ENCODE results near the gene NAA15.
A peak's percentile ranks its signal among the peaks of the same experiment; 100 is the strongest.

Gene NAA15

DNA sequence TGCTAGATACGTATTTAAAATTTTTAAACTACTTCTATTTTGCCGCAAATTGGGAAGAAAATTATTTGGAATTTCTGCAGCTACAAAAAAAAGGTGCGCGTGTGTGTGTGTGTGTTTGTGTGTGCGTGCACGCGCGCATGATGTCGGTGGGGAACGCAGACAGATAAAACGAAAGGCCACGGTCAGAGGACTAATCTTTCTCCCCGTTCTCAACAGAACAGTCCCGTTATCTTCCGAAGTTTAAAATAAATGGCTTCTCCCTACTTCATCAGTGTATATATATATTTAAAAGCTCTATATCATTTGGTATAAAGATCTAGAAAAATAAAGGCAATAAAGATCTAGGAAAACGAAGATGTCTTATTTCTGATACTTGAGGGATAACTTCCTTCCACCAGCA is 22.8 kb upstream of the NAA15 start:
- Histone ChIP-seq H3K4me3 (ENCODE audit: low read depth, low read length) (peak overlapping the region; percentile 64), H3K9ac (ENCODE audit: low read depth, low read length) (no peak overlapping the region), H3K9me3 (ENCODE audit: control insufficient read depth, insufficient read depth, low read length) (no peaks in the 10 kb centered on the region), H3K4me1 (ENCODE audit: control insufficient read depth, insufficient read depth, low read length) (no peaks in the 10 kb centered on the region), H3K36me3 (ENCODE audit: control insufficient read depth, insufficient read depth, low read length) (no peaks in the 10 kb centered on the region), H3K27me3 (ENCODE audit: control insufficient read depth, insufficient read depth, low read length) (peaks cover 49% of the 10 kb centered on the region)

DNA sequence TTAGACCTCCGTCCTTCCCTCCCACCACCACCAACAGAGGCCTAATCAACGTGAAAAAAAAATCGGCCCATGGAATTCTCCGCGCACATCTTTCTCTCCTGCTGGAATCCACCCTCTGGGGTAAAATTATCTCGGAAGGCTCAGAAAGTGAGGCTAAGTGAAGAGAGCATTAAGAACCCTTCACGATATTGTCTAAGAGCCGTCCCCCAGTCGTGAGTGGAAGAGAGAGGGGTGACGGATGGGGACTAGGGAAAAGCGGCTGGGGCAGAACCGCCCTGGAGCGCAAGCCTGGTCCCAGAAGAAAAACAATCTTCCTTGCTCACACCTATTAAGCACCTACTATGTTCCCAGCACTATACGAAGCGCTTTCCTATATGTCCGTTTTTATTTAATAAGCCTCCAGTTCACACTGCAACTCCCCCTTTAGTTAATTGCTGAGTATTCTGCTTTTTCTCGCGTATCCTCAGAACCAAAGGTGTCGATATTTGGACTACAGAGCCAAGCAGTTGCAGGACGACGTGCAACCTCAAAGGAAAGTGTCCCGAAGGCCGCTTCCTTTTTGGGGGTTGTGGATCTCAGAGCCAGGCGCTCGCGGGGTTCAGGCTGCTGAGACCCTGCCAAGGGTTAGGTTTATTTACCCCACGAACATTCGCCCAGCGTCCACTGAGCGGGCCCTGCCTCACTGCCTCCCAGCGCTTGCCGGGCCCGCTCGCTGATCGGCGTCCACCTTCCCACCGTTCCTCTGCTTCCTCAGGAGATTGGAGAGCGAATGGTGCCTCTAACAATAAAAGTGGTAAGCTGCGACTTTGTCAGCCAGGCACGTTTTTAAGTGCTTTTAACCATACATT is 22.2 kb upstream of the NAA15 start:
- peak overlapping the region; percentile 64 for H3K4me3 ChIP-seq (ENCODE audit: low read depth, low read length)
- no peaks in the 10 kb centered on the region for H3K9me3 ChIP-seq (ENCODE audit: control insufficient read depth, insufficient read depth, low read length)
- peaks cover 49% of the 10 kb centered on the region for H3K27me3 ChIP-seq (ENCODE audit: control insufficient read depth, insufficient read depth, low read length)
- H3K36me3 ChIP-seq (ENCODE audit: control insufficient read depth, insufficient read depth, low read length): no peaks in the 10 kb centered on the region
- no peaks in the 10 kb centered on the region for H3K4me1 ChIP-seq (ENCODE audit: control insufficient read depth, insufficient read depth, low read length)
- H3K9ac ChIP-seq (ENCODE audit: low read depth, low read length): peak overlapping the region; percentile 9

DNA sequence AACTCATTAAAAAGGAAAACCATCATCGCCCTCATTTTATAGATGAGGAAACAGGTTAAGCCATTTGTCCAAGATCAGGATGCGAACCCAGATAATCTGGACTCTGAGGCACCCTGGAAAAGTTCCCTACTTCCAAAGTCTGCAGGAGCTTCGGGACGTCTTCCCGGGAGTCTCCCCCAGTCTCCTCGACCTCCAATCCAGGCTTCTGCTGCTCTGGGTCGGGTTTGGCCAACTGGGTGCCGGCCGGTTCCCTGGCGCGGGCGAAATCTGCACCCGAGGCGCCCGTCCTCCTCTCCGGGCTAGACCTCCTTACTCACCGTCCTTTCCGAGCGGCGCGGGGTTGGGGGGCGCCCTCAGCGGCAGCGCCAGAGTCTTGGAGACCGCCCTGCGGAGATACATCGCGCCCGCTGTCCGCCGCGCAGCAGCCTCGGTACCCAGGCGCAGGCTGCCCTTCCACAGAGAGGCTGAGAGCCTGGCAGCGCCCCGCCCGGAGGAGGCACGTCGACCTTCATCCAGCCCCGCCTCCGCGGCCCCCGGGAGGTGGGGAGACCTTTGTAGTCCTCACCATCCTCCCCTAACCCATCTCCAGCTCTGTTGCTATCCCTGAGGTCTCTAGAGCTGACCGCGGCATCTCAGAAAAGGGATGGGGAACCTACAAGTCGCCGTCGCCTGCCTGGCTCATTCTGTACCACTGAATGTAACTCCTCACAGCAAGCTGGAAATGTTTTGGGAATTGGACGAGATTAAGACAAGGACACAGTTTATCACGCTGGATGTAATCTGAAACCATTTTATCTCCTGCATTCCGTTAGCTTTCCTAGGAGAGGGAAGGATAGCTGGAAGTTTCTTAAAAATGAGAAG is 21.3 kb upstream of the NAA15 start, which contains the start of gene MGARP:
Gene MGARP, minus strand, starts transcription at position 466 of the 861 bp plus-strand sequence. Its CDS starts 67 bp downstream, at position 399.
- H3K9ac ChIP-seq (ENCODE audit: low read depth, low read length): peak within 1 kb of the TSS; percentile 9
- no peaks in the 10 kb centered on the region for H3K9me3 ChIP-seq (ENCODE audit: control insufficient read depth, insufficient read depth, low read length)
- H3K4me3 ChIP-seq (ENCODE audit: low read depth, low read length): peak within 1 kb of the TSS; percentile 64
- no peaks in the 10 kb centered on the region for H3K36me3 ChIP-seq (ENCODE audit: control insufficient read depth, insufficient read depth, low read length)
- peaks cover 49% of the 10 kb centered on the region for H3K27me3 ChIP-seq (ENCODE audit: control insufficient read depth, insufficient read depth, low read length)
- H3K4me1 ChIP-seq (ENCODE audit: control insufficient read depth, insufficient read depth, low read length): no peaks in the 10 kb centered on the region

DNA sequence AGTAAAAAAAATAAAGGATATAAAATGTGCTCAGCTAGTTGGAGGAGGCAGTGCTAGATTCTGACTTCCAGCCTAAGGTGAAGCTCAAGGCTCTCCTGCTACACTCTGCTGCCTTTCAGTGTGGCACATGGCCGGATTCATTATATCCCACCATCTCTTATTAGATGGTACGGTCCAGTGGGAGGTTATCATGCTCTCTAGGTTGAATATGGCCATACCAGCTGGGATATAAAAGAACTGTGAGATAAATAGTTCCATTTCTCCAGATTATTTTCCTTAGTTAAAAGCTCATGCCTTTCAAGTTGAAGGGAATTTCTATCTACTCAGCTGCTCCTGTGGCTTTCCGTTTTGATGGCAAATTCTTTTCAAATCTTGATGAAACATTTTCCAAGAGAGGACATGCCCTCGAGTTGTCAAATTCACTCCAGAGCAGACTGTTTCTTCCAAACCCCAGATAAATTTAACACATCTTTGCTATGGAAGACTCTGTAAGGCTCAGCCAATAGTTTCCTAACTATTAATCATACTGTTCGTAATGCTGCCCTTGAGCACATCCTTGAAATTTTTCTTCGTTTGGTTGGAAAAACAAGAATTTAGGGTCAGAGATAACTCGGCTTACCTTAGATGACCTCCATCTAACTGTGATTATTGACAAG is 19.1 kb upstream of the NAA15 start:
- Histone ChIP-seq H3K4me3 (ENCODE audit: low read depth, low read length) (no peak overlapping the region), H3K9ac (ENCODE audit: low read depth, low read length) (no peak overlapping the region), H3K9me3 (ENCODE audit: control insufficient read depth, insufficient read depth, low read length) (no peaks in the 10 kb centered on the region), H3K36me3 (ENCODE audit: control insufficient read depth, insufficient read depth, low read length) (no peaks in the 10 kb centered on the region), H3K27me3 (ENCODE audit: control insufficient read depth, insufficient read depth, low read length) (peaks cover 44% of the 10 kb centered on the region), H3K4me1 (ENCODE audit: control insufficient read depth, insufficient read depth, low read length) (no peaks in the 10 kb centered on the region)

DNA sequence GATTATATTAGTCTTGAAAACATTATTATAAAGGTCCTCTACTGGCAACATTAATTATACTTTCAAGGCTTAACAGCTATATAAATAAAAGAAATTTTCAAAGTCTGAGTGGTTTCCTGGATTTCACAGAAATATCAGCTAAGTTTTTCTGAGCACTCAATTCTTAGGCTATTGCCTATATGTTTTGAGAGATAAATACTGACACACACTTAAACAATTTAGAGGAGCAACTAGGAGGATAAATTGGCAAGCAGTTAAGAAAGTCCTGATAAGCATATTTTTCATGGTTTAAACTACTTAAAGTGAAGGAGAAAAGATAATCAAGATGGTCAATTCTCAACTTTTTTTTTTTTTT is 18.6 kb upstream of the NAA15 start:
- H3K9ac ChIP-seq (ENCODE audit: low read depth, low read length): no peak overlapping the region
- H3K4me3 ChIP-seq (ENCODE audit: low read depth, low read length): no peak overlapping the region
- no peaks in the 10 kb centered on the region for H3K4me1 ChIP-seq (ENCODE audit: control insufficient read depth, insufficient read depth, low read length)
- no peaks in the 10 kb centered on the region for H3K9me3 ChIP-seq (ENCODE audit: control insufficient read depth, insufficient read depth, low read length)
- peaks cover 39% of the 10 kb centered on the region for H3K27me3 ChIP-seq (ENCODE audit: control insufficient read depth, insufficient read depth, low read length)
- H3K36me3 ChIP-seq (ENCODE audit: control insufficient read depth, insufficient read depth, low read length): no peaks in the 10 kb centered on the region

DNA sequence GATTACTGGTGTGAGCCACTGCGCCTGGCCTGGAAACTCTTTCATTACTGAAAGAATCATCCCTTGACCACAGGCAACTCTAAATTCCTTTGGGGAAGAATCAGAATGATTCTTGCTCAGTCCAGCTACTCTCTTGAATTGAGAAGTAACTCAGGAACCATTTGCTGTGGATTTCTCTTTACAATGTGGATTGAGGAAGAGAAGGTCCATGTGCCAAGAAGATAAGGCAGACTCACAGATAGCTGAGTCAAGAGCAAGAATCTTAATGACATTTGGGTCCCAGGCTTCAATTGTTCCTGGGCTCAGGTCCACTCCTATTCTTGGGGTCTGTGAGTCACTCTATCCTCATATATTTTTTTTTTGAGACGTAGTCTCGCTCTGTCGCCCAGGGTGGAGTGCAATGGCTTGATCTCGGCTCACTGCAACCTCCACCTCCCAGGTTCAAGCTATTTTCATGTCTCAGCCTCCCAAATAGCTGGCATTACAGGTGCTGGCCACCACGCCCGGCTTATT is 15.1 kb upstream of the NAA15 start:
- H3K9me3 ChIP-seq (ENCODE audit: control insufficient read depth, insufficient read depth, low read length): no peaks in the 10 kb centered on the region

DNA sequence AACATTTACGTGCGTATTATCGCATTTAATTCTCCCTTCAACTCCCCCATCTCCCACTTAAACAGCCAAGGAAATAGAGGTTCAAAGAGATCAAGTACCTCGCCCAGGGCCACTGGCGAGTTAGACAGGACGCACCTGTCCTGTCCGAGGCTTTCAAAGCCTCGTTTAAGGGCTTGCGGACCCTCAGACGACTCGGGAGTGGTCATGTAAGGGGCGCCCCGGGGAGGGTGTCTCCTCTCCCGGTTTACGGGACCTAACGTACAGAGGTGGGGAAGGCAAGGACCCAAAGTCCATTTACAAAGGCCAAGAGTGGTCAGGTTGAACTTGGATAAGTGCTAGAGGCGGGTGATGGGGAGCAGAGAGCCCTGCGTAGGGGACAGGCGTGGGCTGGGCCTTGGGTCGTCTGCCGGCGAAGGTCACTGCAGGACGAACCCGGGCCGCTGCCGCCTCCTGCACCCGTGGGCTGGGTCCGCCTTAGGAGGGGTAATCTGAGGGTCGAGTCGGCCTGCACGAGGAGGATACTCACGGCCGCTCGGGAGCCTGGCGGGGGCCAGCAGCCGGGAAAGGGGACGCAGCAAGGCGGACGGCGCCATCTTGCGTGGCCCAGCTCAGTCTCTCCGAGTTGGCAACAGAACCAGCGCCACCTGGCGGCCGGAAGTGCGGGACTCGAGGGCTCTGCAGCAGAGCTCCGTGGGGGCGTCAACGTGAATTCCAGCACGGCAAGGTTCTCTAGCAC is 5.9 kb upstream of the NAA15 start:
- H3K27me3 ChIP-seq (ENCODE audit: control insufficient read depth, insufficient read depth, low read length): no peaks in the 10 kb centered on the region
- peaks cover 7% of the 10 kb centered on the region for H3K4me1 ChIP-seq (ENCODE audit: control insufficient read depth, insufficient read depth, low read length)
- H3K9ac ChIP-seq (ENCODE audit: low read depth, low read length): peak overlapping the region; percentile 86
- peaks cover 4% of the 10 kb centered on the region for H3K36me3 ChIP-seq (ENCODE audit: control insufficient read depth, insufficient read depth, low read length)
- no peaks in the 10 kb centered on the region for H3K9me3 ChIP-seq (ENCODE audit: control insufficient read depth, insufficient read depth, low read length)
- H3K4me3 ChIP-seq (ENCODE audit: low read depth, low read length): peak overlapping the region; percentile 81

More for the DNA sequence above, 15.1 kb upstream of the NAA15 start:
- Histone ChIP-seq H3K4me3 (ENCODE audit: low read depth, low read length) (no peak overlapping the region), H3K27me3 (ENCODE audit: control insufficient read depth, insufficient read depth, low read length) (peaks cover 8% of the 10 kb centered on the region), H3K9ac (ENCODE audit: low read depth, low read length) (no peak overlapping the region), H3K36me3 (ENCODE audit: control insufficient read depth, insufficient read depth, low read length) (no peaks in the 10 kb centered on the region), H3K4me1 (ENCODE audit: control insufficient read depth, insufficient read depth, low read length) (no peaks in the 10 kb centered on the region)

DNA sequence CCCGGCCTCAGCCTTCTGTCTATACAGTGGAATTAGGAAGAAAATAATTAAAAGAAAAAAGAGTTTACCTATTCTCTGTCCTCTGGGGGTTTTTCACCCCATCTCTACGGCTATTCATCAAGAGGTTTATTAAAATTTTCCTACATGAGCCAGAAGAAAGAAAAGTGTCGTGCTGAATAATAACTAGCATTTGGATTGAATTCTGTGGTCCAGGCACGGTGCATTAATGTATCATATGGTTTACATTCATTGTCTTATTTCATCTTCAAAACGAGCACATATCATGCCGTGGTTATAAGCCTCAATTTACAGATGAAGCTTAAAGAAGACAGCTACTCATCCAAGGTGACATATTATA is 5.4 kb upstream of the NAA15 start:
- Histone ChIP-seq H3K36me3 (ENCODE audit: control insufficient read depth, insufficient read depth, low read length) (peaks cover 4% of the 10 kb centered on the region), H3K9me3 (ENCODE audit: control insufficient read depth, insufficient read depth, low read length) (no peaks in the 10 kb centered on the region), H3K27me3 (ENCODE audit: control insufficient read depth, insufficient read depth, low read length) (no peaks in the 10 kb centered on the region), H3K4me1 (ENCODE audit: control insufficient read depth, insufficient read depth, low read length) (peaks cover 7% of the 10 kb centered on the region), H3K9ac (ENCODE audit: low read depth, low read length) (no peak overlapping the region), H3K4me3 (ENCODE audit: low read depth, low read length) (peak overlapping the region; percentile 81)

DNA sequence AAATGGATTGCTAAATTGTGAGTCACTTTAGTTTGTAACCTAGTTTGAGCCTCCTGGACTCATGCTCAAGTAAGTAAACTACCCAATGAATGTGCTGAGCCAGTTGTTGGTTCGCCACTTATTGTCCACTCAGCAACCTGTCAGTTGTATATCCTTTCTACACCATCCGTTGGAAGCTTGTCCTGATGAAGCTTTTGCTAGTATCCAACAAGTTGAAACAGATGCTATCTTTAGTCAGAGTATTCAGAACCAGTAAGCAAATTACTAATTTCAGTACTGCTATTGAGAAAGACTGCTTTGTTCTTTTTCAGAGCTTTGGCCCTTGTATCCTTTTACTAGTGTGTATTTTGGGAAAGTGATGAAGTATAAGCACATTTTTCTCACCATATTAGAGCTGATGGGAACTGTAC is 4.3 kb upstream of the NAA15 start:
- no peak overlapping the region for H3K9ac ChIP-seq (ENCODE audit: low read depth, low read length)
- peaks cover 7% of the 10 kb centered on the region for H3K4me1 ChIP-seq (ENCODE audit: control insufficient read depth, insufficient read depth, low read length)
- no peaks in the 10 kb centered on the region for H3K27me3 ChIP-seq (ENCODE audit: control insufficient read depth, insufficient read depth, low read length)
- no peaks in the 10 kb centered on the region for H3K9me3 ChIP-seq (ENCODE audit: control insufficient read depth, insufficient read depth, low read length)
- H3K36me3 ChIP-seq (ENCODE audit: control insufficient read depth, insufficient read depth, low read length): peaks cover 8% of the 10 kb centered on the region
- no peak overlapping the region for H3K4me3 ChIP-seq (ENCODE audit: low read depth, low read length)

DNA sequence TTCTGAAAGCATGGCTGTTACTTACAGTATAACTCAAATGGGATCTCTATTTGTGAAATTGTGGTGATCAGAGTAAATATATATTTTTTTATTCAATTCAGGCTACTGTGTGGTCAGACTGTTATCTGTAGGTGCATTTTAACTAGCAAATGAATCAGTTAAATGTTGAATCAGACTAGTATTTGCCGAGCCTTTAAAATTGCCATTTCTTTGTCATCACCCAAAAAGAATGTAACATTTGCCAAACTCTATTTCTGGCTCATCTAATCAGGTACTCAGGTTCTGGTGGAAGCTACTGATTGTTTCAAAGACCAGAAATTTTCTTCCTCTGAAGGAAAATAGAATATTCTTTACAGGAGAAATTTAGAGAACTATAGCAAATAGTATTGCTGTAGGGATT is 1.8 kb upstream of the NAA15 start:
- H3K36me3 ChIP-seq (ENCODE audit: control insufficient read depth, insufficient read depth, low read length): peaks cover 7% of the 10 kb centered on the region

More for the DNA sequence above, 1.8 kb upstream of the NAA15 start:
- peak overlapping the region; percentile 30 for H3K9ac ChIP-seq (ENCODE audit: low read depth, low read length)
- peaks cover 9% of the 10 kb centered on the region for H3K4me1 ChIP-seq (ENCODE audit: control insufficient read depth, insufficient read depth, low read length)
- H3K27me3 ChIP-seq (ENCODE audit: control insufficient read depth, insufficient read depth, low read length): no peaks in the 10 kb centered on the region
- H3K9me3 ChIP-seq (ENCODE audit: control insufficient read depth, insufficient read depth, low read length): no peaks in the 10 kb centered on the region
- no peak overlapping the region for H3K4me3 ChIP-seq (ENCODE audit: low read depth, low read length)

Measured in iPS-15b (cell line).